Cerebellar cortex (tissue), 1 donor: ENCODE measurements around the gene GCNT4.
"Not testable (repeated sequence)": the region's sequence is repeated elsewhere in the genome, so short reads cannot be mapped to it uniquely, and the experiment has no call there.

Experiments
- DNase-seq: peaks from one replicate; pipeline ENCODE4 v3.0.0-alpha.2; 2015; ENCODE audit warnings: low spot score

The GCNT4 gene, protein sequence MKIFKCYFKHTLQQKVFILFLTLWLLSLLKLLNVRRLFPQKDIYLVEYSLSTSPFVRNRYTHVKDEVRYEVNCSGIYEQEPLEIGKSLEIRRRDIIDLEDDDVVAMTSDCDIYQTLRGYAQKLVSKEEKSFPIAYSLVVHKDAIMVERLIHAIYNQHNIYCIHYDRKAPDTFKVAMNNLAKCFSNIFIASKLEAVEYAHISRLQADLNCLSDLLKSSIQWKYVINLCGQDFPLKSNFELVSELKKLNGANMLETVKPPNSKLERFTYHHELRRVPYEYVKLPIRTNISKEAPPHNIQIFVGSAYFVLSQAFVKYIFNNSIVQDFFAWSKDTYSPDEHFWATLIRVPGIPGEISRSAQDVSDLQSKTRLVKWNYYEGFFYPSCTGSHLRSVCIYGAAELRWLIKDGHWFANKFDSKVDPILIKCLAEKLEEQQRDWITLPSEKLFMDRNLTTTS

GRCh38 chr5:75052192-75053053, at the start of gene GCNT4:
Gene GCNT4, minus strand, starts transcription at chr5:75052558. Its CDS starts 22,521 bp downstream, at chr5:75030037.
- DNase-seq = no peak

- not testable (repeated sequence) for DNase-seq
Observed at GRCh38 chr5:75095956-75096355, 43.6 kb upstream of the GCNT4 start.

DNA sequence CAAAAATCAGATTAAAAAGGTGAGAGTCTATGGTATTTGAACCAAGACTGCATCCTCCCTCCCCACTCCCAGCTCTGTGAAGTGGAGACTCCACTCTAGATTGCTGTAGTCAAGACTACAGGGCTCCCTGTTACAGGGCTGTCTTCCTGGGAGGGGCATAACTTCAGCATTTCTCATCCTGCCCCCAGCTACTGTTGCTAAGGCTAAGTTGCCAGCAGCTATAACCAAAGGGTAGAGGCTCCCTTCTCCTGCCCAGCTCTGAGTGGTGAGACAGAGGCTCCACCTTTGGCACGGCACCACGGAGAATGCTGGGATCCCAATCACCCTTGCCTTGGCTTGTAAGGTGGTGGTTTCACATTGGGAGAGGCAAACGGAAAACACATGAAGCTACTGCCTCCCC, 39.2 kb upstream of the GCNT4 start:
- no peak for DNase-seq

DNA sequence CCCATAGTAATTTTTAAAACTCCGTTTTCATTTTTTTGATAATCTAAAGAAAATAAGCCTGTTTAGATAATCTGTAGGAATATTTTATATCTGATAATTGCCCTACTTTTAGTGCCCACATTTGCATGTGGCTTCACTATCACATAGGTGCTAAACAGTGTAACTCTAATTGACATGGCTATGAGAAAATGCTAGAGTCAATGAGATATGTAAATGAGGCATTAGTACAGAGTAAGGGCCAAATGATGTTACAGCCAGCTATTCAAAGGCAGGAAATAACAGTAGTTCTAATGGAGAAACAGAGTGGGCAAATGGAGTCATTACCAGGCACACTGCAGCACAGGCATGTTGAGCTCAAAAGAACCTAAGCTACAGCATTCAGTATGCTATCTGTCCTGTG, 37.3 kb upstream of the GCNT4 start:
- no peak for DNase-seq

- DNase-seq = no peak
Observed at GRCh38 chr5:75089137-75089536, 36.8 kb upstream of the GCNT4 start.

GRCh38 chr5:75088648-75089047, 36.3 kb upstream of the GCNT4 start:
- DNase-seq = no peak

DNA sequence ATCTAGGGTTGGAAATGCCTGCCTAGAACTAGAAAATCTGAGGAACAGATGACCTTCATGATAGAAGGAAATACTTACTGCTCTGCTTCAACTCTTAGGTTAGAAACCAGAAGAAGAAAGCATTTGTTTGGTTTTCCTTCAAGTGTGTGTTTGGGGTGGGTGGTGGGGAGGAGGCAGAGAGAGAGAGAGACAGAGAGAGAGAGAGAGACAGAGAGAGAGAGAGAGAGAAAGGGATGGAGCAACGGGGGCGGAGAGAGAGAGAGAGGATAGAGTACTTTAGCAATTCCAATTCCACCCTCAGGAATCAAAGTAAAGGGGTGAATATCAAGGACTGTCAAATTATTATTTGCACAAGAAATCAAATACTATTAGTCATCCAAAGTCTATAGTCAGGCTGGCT, 29.2 kb upstream of the GCNT4 start:
- no peak for DNase-seq

GRCh38 chr5:75079346-75079745, 27.0 kb upstream of the GCNT4 start:
- DNase-seq = not testable (repeated sequence)

GRCh38 chr5:75078027-75078426, 25.7 kb upstream of the GCNT4 start:
- DNase-seq = no peak

- DNase-seq = no peak
Observed at GRCh38 chr5:75072061-75072460, 19.7 kb upstream of the GCNT4 start.

DNA sequence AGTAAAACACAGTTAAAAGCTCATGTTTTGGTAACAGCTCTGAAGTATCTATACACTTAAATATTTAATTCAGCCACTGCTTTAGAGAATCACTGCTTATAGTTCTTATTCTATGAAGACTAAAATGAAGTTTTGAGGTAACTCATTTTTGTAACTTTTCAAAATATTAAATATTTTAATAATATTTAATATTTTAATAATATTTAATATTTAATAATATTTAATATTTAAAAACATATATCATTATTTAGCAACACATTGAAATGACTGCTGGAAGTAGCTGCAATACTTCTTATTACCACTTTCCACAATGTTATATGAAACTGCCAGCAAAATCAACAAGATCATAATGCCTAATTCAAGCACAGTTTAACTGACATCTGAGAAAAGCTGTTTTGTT, 18.7 kb upstream of the GCNT4 start:
- no peak for DNase-seq

GRCh38 chr5:75067434-75067833, 15.1 kb upstream of the GCNT4 start:
- DNase-seq = no peak

GRCh38 chr5:75062925-75063531, 10.7 kb upstream of the GCNT4 start:
- no peak for DNase-seq

DNA sequence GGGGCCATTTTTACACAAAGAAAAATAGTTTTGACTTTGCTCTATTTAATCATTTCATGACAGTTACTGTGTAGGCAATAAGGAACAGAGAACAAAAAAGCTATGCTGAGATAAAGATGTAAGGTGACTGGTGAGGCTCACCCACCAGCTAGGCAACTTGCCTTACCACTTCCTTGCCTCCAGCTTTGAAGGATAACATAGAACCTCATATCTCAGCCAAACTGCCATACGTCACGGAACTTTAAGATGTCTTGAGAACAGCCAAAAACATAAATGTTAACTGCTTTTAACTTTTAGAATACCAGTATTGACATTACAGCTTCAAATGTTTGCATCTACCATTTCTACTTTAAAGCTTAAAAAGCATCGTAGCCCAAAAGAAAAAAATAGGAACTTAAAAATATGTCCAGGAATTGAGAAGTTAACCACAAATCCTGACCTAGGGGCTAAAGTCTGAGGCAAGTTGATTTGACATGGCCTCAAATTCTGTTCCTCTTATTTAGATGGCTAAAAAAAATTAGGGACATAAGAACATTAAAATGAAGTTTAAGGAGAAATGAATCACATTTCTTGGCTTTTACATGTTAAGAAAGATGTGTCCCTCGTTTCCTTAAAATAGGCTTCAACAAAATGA, 7.7 kb upstream of the GCNT4 start:
- DNase-seq = no peak

GRCh38 chr5:75058986-75059535, 6.7 kb upstream of the GCNT4 start:
- DNase-seq = no peak

DNA sequence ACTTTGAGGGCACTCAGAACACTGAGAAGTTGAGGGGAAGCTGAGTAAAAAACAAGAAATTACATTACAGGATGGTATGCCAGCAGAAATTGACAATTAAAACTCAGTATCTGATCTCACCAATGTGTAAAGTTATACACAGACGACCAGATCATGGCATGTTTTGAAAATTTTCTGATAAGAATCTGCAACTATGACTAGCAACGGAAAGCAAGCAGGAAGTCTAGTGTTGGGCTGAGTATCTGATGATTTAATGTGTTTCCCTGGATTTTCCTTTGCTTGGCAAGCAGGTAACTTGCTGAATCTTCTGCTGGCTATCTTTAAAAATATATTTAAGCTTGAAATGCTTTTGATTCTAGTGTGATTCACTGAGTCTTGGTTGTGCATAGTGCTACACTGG, 5.2 kb upstream of the GCNT4 start:
- no peak for DNase-seq

DNA sequence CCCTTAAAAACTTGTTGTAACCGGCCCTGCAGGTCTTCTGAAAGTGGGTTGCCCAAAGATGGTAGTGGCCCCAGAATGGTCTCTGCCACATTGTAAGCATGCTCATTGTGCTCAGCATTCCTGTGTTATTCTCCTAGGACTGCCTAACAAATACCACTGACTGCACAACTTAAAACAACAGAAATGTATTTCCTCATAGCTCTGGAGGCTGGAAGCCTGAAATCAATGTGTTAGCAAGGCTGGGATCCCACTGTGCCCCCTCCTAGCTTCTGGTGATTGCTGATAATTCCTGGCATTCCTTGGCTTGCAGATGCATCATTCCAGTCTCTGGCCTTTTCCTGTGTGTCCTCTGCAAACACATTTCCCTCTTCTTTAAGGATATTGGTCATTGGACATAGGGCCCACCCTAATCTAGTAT, 3.4 kb upstream of the GCNT4 start:
- peak; percentile 96 for DNase-seq

GRCh38 chr5:75054134-75054930, 2.0 kb upstream of the GCNT4 start:
- DNase-seq = peak; percentile 97

DNA sequence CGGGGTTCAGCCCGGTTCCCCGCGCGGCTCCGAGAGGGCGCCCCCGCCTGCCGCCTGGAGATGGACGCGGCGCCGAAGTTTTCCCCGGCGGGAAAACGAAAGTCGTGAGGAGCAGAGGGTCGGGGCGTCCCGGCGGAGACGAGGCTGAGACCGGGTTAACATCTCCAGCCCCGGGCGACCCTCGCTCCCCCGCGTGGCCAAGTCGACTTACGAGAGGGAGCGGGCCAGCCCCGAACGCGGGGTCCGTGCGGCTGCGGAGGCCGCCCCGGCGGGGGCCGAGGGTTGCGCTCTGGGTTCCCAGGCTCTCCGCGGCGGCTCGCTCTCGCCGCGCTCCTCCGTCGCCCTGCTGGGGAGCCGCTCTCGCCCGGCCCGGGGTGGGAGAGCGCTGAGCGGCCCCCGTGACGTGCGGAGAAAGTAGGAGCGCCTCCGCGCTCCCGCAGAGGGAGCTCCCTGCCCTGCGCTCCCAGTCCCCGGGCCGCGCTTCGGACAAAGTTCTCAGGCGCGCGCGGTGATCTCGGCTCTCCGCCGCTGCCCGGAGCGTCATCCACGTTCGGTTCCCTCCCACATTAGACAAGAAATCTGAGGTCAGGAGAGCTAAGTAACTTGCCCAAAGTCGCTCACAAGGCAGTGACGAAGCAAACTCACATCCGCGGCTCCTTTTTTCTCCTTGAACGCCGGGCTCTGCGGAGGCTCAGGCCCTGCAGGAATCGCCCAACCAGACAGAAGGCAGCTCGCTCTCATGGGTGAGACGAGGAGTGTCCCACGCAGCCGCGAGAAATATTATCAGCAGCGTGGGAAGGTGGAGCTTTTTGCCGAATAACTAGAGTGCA, 1.2 kb upstream of the GCNT4 start:
- DNase-seq = no peak

GRCh38 chr5:75053054-75053303, 621 bp upstream of the GCNT4 start:
- no peak for DNase-seq
